ENCODE results near the gene SEMA3E.
A peak's percentile ranks its signal among the peaks of the same experiment; 100 is the strongest.
"Not testable (repeated sequence)": the region's sequence is repeated elsewhere in the genome, so short reads cannot be mapped to it uniquely, and the experiment has no call there.

SEMA3E gene

DNA sequence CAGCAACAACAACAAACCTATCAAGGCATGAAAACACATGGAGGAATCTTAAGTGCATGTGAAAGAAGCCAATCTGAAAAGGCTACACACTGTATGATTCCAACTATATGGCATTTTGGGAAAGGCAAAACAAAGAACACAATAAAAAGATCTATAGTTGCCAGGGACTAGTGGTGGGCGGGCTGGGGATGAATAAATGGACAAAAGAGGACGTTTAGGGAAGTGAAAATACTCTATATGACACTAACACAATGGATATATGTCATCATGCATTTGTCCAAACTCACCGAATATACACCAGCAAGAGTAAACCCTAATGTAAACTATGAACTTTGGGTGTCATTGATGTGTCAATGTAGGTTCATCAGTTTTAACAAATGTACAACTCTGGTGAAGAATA is 89.1 kb downstream of the SEMA3E start:
- no peak for DNase-seq (ENCODE audit: low spot score)

DNA sequence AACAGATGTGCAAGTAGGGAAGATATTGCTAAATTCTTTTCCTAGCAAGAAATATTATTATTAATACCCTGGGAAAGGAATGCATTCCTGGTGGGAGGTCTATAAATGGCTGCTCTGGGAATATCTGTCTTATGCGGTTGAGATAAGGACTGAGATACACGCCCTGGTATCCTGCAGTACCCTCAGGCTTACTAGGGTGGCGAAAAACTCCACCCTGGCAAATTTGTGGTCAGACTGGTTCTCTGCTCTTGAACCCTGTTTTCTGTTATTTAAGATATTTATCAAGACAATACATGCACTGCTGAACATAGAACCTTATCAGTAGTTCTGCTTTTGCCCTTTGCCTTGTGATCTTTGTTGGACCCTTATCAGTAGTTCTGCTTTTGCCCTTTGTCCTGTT is 96.4 kb downstream of the SEMA3E start:
- not testable (repeated sequence) for DNase-seq (ENCODE audit: low spot score)

DNA sequence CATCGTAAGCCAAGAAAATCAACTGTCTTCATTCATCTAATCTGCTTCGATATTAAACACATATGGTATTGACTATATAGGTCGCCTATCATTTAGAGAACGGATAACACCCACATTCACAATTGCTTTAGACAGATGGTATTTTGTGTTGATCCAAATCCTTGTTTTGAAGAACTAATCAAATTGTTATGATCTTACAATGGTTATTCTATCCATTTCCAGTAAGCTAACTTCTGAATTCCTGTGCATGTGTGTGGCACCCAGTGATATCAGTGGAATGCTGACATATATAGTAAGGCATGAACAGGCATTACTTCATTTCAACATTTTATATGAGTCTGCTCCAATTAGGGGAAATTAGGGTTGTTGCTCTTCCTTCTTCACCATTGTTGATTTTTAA is 98.8 kb downstream of the SEMA3E start:
- no peak for DNase-seq (ENCODE audit: low spot score)

DNA sequence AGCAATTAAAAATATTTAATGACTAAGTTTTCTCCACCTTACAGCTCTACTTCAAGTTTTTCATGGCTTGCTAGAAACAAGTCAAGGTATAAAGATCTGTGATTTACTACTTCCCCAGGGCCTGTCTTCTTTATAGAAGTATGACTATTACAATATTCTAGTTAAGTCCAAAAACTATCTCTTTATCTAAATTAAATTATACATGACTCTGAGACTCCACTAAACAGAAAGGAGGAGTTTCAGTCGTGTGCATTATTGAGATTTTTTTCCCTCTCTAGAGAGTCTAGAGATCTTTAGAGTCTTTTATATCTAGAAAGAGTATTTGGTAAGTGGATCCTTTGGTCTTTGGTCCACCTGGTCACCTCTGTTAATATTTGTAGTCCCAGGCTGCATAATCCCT is 100.7 kb downstream of the SEMA3E start:
- no peak for DNase-seq (ENCODE audit: low spot score)

DNA sequence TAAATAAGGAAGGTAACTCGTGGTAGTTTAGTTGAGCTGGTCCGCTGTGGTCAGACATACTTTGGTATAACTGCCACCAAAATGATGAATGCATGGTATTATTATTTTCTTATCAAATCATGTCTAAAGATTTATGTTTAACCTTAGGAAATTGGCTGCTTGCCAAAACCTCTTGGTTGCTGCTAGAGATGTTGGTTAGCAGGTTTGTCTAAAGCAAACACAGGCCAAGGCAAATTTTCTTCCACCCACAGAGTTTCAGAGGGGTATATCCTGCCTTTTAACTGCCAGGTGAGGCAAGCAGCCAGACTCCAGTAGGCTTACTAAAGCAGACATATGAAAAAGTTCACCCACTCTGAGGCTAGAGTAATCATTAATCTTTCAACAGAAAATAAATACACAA is 101.4 kb downstream of the SEMA3E start:
- no peak for DNase-seq (ENCODE audit: low spot score)

DNA sequence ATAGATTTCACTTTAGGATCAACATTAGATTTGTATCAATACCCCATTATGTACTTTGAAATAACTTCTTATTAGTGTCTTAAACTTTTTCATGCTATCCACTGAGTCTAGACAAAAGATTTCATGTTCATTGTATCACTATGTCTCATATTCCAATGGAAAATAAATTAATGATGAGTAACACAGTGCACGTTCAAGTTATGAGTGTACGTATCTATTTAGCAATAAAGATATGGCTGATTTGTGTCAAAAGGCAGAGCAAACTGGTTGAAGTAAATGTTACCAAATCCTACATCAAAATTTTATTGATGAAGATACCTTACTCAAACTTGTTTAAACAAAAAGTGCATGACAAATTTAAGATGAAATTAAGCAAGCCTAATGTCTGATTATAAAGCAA is 102.4 kb downstream of the SEMA3E start:
- DNase-seq (ENCODE audit: low spot score), result no peak

DNA sequence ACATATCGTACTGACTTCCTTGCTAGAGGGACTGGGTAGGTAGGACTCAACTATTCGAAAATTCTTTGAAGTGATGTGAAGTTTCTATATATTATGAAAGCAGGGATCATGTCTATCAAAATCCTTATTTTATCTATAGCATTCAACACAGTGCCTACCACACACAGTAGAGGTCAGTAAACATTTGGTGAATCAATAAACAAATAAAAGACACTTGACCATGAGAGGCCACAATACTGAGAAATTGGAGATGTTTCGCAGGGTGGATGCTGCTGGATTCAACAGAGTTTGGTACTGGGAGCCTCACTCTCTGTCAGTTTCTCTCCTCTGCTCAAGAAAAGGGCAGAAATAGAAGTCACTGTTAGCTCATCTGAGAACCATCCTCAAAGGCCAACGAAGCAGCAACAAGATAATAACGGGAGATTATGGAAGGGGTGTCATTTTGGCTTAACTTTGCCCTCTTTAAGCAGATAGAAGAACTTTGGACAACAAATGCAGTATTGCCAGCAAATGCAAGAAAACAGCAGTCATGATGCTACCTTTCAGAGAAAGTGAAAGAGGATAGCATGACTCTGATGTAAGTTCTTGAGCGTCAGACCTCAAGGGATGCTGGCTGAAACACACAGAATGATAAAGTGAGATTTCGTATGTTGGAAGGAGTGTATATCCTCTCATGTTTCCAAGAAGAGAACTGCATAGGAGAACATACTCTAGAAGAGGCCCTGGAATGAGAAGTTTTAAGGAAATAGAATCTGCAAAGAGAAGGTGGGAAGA is 107.6 kb downstream of the SEMA3E start:
- no peak for DNase-seq (ENCODE audit: low spot score)

DNA sequence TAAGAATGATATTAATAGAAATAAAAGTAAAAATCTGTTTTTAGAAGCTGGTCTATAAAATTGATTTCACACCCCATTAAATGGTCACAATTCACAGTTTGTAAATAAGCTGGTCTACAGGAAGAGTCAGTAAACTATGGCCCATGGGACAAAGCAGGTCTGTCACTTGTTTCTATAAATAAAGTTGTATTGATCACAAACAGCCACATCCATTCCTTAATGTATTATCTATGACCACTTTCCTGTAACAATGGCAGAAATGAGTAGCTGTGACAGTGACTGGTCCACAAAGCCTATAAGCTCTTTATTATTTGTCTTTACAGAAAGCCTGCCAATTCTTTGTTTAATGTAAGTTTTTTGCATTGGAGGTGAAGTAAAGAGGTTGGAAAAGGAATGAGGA is 114.5 kb downstream of the SEMA3E start:
- no peak for DNase-seq (ENCODE audit: low spot score)

DNA sequence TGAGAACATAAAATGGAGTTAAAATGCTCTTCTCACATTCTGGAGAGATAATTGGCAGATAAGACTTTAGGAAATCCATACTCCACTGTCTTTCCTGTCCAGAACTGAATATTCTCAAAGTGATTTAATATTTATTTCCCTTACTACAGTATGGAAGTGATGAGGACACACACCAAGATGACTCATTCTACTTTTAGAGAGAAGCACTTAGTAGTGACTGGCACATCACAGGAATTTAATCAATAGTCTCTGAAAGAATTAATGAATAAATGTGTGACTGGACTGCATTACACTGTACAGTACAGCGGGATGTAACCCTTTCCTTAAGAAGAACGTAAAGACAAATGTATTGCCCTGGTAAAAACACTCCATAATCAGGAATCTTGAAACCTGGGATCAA is 116.7 kb downstream of the SEMA3E start:
- DNase-seq (ENCODE audit: low spot score), result peak; percentile 11

DNA sequence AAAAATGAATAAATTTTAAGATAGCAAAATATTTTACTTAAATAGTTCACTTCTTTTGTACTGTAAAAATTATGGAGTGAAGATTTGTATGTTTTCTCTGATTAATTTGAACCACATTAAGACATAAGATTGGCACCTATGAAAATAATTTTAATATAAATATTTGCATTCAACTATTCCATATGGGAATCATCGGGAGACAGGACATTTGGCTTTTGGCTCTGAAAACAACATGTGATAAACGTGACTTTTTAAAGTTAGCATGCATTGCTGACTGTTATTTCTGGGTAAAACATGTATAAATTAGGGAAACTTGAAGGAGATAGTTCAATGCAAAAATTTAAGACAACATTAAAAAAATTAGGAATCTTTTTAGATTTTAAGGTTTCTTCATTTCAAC is 117.2 kb downstream of the SEMA3E start:
- no peak for DNase-seq (ENCODE audit: low spot score)

DNA sequence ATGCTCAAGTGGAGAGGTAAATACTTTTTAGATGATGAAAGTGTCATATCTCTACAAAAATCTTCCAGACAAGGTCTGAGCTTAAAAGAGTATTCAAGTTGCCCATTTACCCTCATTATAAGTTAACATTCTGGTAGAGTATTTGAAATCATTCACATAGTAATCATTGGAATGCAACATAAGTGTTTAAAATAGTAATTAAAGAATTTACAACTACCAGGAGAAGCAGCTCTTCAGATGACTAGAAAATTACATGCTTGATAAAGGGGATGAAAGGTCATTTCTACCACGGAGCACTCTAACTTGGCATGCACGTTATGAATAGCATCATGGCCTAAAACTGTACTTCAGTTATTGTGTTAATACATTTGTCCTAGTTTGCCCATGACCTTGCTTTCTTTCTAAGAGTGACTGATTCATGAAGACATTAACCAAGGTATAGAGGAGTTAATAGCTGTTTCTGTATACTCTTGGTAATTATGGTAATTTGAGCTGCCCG is 120.0 kb downstream of the SEMA3E start:
- DNase-seq (ENCODE audit: low spot score), result no peak

DNA sequence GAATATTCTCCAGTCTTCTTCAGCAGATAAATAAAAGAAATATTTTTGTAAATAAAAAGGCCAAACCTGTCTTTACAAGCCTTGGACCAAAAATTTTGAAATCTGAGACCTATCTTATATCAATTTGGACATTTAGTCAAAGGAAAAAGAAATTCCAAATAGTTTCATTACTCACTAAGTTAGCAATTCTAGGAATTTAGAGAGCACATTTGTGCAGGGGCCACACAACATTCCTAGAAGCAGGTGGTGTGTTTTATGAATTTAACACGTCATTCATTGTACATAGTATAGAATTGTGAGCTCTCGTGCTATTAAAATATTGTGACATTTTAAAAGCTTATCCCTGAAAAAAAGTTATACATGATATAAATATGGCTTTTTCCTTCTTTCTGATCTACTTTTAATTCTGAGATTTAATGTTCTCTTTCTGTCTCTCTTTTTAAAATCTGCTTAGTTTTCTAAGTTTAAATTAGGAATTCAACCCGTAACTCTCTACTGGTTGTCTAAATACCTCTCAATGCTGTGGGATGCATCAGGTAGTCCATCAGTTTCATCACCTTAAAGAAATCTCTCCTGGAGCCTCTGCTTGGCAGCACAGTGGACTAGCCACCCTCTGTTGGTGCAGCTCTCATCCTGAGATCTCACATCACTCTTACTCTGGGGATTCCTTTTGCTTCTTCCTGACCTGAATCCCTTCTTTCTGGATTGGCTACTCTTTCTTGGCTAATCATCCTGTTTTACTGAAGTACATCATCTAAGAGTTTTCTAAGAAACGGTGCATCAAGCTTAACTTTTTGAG is 124.5 kb downstream of the SEMA3E start:
- no peak for DNase-seq (ENCODE audit: low spot score)

DNA sequence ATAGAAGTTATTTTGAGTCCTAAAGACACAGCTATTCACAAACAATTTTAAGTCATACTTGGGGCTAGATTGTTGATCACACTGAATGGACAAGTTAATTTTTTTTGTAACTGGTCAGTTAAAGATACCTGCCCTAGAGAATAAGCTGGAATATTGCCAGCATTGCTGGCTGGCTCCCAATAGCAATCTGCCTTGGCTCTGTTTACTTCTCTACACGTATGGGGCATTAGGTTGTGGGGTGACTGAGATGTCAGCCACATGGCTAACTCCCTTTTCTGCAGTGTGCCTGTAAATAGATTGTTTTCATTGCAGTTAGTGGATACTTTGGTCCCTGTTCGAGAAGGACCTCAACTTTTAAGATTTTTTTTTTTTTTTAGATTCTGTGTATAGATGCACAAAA is 128.2 kb downstream of the SEMA3E start:
- no peak for DNase-seq (ENCODE audit: low spot score)

DNA sequence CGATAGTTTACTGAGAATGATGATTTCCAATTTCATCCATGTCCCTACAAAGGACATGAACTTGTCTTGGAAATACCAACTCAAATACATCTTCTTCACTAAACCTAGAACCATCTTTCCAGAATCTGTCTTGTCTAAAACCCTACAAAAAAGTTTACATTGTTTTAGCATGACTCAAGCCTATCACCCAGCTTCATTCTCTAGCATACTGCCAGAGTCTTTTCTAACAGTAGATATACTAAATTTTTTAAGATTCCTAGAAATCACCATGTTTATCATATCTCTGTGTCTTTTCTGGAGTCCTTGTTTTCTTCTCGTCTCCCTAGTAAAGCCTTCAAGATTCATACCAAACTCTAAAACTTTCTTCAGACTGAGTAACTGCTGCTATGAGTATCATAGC is 129.7 kb downstream of the SEMA3E start:
- no peak for DNase-seq (ENCODE audit: low spot score)

DNA sequence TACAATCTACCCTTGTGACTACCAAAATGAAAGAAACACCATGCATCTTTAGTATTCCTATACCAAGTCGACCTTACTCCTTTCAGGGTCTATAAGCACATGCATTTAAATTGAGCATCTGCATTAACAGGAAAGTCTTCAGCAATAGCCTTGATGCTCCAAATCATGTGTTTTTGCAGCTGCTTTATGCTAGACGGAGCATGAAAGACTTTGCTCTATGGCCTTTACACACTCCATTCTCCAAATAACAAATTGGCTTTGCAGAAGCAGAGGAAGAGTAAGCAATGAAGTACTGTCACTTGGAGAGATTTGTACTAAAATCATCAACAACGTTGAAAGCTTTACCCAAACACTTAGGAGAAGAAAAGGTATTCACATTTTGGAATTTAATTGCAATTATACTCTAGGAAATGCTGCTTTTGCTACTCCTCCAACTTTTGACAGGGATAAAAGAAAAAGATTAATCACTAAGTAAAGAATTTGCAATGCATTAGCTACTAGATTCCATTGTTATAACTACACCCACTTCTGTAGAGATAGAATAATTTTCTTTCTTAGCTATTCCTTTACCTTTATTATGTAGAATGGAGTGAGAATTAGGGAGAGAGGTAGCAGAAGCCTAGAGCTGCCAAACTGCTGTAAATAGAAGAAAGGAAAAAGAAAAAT is 131.8 kb downstream of the SEMA3E start:
- no peak for DNase-seq (ENCODE audit: low spot score)

DNA sequence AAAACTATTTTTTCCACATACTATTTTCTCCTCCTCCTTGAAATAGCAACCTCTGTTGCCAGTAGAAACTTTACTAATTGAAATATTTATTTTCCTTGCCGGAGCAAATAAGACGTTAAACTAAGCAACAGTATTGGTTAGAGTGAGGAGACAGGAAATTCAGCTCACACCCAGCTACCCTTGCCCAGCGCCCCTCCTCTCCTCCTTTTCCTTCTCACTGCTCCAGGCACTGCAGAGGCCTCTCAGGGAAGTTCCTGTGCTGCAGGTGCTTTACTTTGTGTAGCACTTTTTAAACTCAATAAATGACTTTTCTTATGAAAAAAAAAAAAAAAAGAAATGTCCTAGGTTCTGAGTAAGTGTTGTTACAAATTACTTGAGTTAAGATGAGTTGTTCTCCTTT is 134.0 kb downstream of the SEMA3E start:
- no peak for DNase-seq (ENCODE audit: low spot score)

DNA sequence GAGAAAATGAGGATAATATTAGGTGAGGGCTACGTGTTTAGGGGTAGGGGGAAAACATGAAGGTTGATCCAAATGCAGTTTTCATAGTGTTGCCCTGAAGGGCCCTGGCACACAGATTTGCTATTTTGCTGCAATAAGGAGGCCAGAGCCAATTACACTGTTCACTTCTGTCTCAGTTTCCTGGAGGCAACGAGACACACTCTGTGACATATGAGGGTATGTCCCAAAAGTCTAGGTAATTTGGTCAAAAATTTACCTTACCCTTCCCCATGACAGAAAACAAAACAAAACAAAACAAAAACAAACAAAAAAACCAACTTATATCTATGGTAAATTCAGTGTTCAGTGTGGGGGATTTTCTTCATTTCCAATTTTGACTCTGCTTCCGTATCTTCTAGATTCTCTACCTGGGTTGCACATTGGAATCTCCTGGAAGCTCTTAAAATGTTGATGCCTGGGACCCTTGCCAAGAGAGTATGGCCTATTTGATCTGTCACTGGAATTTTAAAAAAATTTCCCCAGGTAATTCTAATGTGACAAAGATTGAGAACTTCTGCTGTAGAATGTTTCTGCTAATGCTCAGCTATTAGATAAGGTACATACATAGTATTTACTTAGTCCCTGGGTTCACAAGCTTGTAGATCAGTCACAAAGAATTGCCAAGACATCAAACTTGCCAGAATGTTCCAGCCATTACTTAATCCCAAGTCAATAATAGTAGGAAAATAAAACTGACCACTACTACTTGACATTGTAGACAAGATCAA is 139.5 kb downstream of the SEMA3E start:
- DNase-seq (ENCODE audit: low spot score), result no peak

DNA sequence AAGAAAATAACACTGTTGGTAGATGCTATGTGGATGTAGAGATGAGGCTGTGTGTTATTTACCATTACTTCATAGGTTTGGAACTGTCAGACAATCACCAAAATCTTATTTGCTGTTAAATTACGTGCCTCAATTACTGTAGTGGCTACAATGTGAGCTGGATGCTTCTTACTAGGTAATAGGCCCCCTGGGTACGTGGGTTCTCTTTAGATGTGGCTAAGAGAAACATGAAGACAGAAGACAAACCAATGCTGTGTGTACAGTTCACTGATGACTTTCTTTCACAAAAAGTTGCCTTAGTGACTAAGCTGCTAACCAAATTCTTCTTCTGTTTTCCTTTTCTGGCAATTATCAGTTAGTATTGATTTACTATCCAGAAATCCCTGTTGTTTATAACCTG is 144.6 kb downstream of the SEMA3E start:
- DNase-seq (ENCODE audit: low spot score), result no peak

DNA sequence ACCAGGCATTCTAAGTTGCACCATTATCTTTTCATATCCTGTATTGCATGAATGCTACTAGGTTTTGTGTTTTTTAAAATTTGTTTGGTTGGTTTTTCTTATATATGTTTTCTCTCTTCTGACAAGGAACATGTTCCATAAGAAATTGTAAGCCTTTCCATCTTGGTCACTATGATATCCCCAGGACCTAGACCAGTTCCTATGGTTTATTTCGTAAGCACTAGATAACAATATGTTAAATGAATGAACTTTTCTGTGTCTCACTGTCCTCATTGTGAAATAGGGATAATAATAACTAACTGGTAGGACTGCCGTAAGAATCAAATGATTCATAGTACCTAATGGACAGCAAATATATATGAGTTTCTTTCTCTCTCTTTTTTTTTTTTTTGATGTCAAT is 146.3 kb downstream of the SEMA3E start:
- DNase-seq (ENCODE audit: low spot score), result no peak

DNA sequence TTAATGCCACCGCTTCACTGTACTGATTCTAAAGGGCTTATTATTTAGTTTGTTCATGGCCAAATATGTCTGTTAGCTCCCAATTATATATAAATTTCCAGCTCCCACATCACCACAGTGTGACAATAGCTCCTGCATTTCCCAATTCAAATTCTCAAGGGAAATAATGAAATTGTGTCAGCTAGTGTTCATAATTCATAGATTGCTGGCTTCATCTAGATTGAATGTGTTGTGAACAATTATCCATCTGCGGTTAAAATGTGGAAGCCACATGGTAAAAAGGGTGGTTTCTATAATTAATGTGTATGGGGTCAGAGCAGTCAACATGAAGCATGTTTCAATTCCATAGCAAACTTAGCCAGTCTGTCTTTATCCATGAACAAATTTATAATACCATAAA is 154.3 kb downstream of the SEMA3E start:
- DNase-seq (ENCODE audit: low spot score), result no peak

DNA sequence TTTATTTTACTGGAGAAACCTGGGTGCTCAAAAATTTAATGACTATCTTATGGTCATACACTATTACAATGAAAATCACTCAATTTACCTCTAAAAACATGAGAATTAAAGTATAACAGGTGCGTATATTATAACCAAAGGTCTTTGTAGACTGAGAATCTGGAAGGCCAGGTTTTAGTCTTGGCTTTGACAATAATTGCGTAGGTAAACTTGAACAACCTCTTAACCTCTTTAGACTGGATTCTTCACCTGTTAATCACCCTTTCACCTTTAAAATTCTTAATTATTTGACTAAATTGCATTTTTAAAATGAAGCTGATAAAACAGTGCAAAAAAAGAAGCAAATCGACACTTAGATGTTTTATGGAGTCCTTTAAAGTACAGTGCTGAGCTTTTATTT is 156.1 kb downstream of the SEMA3E start:
- no peak for DNase-seq (ENCODE audit: low spot score)

DNA sequence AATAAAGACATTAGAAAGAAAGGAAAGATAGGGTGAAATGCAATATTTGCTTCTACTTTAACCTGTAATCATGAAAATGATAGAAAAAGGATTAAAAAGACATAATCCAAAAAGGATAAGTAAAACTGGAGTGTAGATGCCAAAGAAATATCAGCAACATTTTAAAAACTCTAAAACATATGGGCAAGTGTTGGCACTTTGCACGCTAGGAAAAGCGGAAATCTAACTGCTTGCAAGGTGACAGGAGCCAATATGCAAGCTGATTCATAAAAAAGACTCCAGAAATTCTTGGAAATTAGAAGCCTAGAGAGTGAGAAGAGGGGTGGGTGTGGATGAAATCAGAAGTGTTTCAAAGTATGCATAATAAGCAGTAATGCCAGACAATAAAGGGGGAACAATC is 161.1 kb downstream of the SEMA3E start:
- DNase-seq (ENCODE audit: low spot score), result no peak
